CD4-positive, alpha-beta T cell treated with Interleukin-17A for 4 hours (primary cell): ENCODE data around the gene NDUFAF2.

Experiments used
- DNase-seq: peaks from one replicate; pipeline ENCODE4 v3.0.0-alpha.2; 2020; ENCODE audit warnings: mixed read lengths

The NDUFAF2 gene

GRCh38 chr5:61137835-61138234 lies 192.8 kb downstream of the NDUFAF2 start:
- DNase-seq: no peak

GRCh38 chr5:61139094-61139873 lies 194.3 kb downstream of the NDUFAF2 start:
- DNase-seq: no peak

GRCh38 chr5:61139931-61140330 lies 194.9 kb downstream of the NDUFAF2 start:
- DNase-seq: no peak

GRCh38 chr5:61141801-61142200 lies 196.8 kb downstream of the NDUFAF2 start:
- no peak for DNase-seq

GRCh38 chr5:61142391-61142790 lies 197.4 kb downstream of the NDUFAF2 start:
- DNase-seq: no peak

- no peak for DNase-seq
These were observed 197.8 kb downstream of the NDUFAF2 start for GRCh38 chr5:61142811-61143210.

GRCh38 chr5:61148515-61148914 lies 203.5 kb downstream of the NDUFAF2 start:
- DNase-seq: no peak

GRCh38 chr5:61151893-61152292 lies 206.9 kb downstream of the NDUFAF2 start:
- no peak for DNase-seq

GRCh38 chr5:61159070-61159469 lies 214.1 kb downstream of the NDUFAF2 start:
- no peak for DNase-seq

- no peak for DNase-seq
These were observed 214.8 kb downstream of the NDUFAF2 start for GRCh38 chr5:61159836-61160235.

GRCh38 chr5:61160497-61160896 lies 215.5 kb downstream of the NDUFAF2 start:
- DNase-seq: no peak

GRCh38 chr5:61162010-61162831 lies 217.2 kb downstream of the NDUFAF2 start, which contains the start of gene SMIM15:
TSS of gene SMIM15 (minus strand) at chr5:61162468. CDS start at chr5:61160171, 2,297 bp downstream.
- peak; percentile 85 for DNase-seq

- DNase-seq: no peak
These were observed 218.0 kb downstream of the NDUFAF2 start for GRCh38 chr5:61162832-61163567.

GRCh38 chr5:61163905-61164304 lies 218.9 kb downstream of the NDUFAF2 start:
- no peak for DNase-seq

- peak; percentile 7 for DNase-seq
These were observed 222.4 kb downstream of the NDUFAF2 start for GRCh38 chr5:61167382-61167781.

GRCh38 chr5:61168951-61169350 lies 223.9 kb downstream of the NDUFAF2 start:
- DNase-seq: no peak

- no peak for DNase-seq
These were observed 226.5 kb downstream of the NDUFAF2 start for GRCh38 chr5:61171479-61171878.

GRCh38 chr5:61176631-61177030 lies 231.6 kb downstream of the NDUFAF2 start:
- DNase-seq: no peak

GRCh38 chr5:61177070-61177469 lies 232.1 kb downstream of the NDUFAF2 start:
- no peak for DNase-seq

- DNase-seq: no peak
These were observed 232.7 kb downstream of the NDUFAF2 start for GRCh38 chr5:61177716-61178115.

- DNase-seq: no peak
These were observed 233.7 kb downstream of the NDUFAF2 start for GRCh38 chr5:61178702-61179101.

GRCh38 chr5:61180886-61181285 lies 235.9 kb downstream of the NDUFAF2 start:
- no peak for DNase-seq

- DNase-seq: no peak
These were observed 237.4 kb downstream of the NDUFAF2 start for GRCh38 chr5:61182449-61182848.
